Peyer's patch (tissue), 4 donors: Measurements from ENCODE around the gene MORC4. TPM values are rescaled to one million over a fixed set of nuclear protein-coding genes. Genes with fewer than 3 reads are reported as not detected.

Source experiments
- DNase-seq, 3 donors: peaks; one replicate each; pipeline ENCODE4 v3.0.0-alpha.2; 2017 to 2019
- H3K27ac ChIP-seq, 4 donors: fragments of 200-600 bp; sonication (generic); one replicate each; pipeline ENCODE4 v1.5.1; 2016 to 2019
- H3K27me3 ChIP-seq, 2 donors: fragments of 200-600 bp; sonication (generic); one replicate each; pipeline ENCODE4 v1.5.1; 2019
- H3K36me3 ChIP-seq, 3 donors: fragments of 200-600 bp; sonication (generic); one replicate each; pipeline ENCODE4 v1.5.1; 2016 to 2019
- H3K4me1 ChIP-seq, 4 donors: fragments of 200-600 bp; sonication (generic); one replicate each; pipeline ENCODE4 v1.5.1; 2016 to 2019
- H3K4me3 ChIP-seq, 4 donors: fragments of 200-600 bp; sonication (generic); 1 replicate in 3 of 4; 2 replicates in 1 of 4; pipeline ENCODE4 v1.5.1; 2016 to 2019; ENCODE audit warnings: mild to moderate bottlenecking in 1 of 4
- H3K9me3 ChIP-seq, 4 donors: fragments of 200-600 bp; sonication (generic); one replicate each; pipeline ENCODE4 v1.5.1; 2016 to 2019; ENCODE audit warnings: mild to moderate bottlenecking in 1 of 4
- CTCF ChIP-seq, 6 experiments: fragments of 450-650 bp in 4 of 6; fragments of 200-600 bp in 2 of 6; sonication (generic) in 1 of 6; IDR thresholded peaks; one replicate each; pipeline ENCODE4 v1.5.1; 2017 to 2019; ENCODE audit warnings: antibody characterized with exemption in 6 of 6, mild to moderate bottlenecking in 3 of 6, moderate library complexity in 1 of 6
- POLR2A ChIP-seq, 2 donors: fragments of 450-650 bp; IDR thresholded peaks; one replicate each; pipeline ENCODE4 v1.5.1; 2017; ENCODE audit warnings: antibody characterized with exemption in 2 of 2, mild to moderate bottlenecking in 2 of 2, moderate library complexity in 2 of 2
- total RNA-seq, 4 donors: library from RNA; depleted of rRNA; stranded (reverse); fragments of >200 nt; gene quantifications; one replicate each; pipeline ENCODE4 v1.1.0, GENCODE V29; 2016

The MORC4 gene
- total RNA-seq, 4 donors from 2014 or later = 5.9 to 47.9 (median 10.4) TPM

- no peak for DNase-seq
- no peaks in the 10 kb centered on the region for H3K9me3 ChIP-seq
- no peaks in the 10 kb centered on the region for H3K27me3 ChIP-seq
- no peak overlapping the region for H3K4me3 ChIP-seq
- no peak overlapping the region for H3K27ac ChIP-seq
- TF ChIP-seq CTCF (IDR thresholded peaks at IDR 0.05) (no peak), POLR2A (IDR thresholded peaks at IDR 0.05) (no peak)
- no peaks in the 10 kb centered on the region for H3K36me3 ChIP-seq
- H3K4me1 ChIP-seq = no peaks in the 10 kb centered on the region
Measured at GRCh38 chrX:106939566-106939965, 60.4 kb downstream of the MORC4 start.

- Histone ChIP-seq H3K36me3 (no peaks in the 10 kb centered on the region), H3K27ac (no peak overlapping the region), H3K4me3 (no peak overlapping the region), H3K4me1 (peaks cover 0 to 7% (median 0%) of the 10 kb centered on the region in 4 donors), H3K9me3 (no peaks in the 10 kb centered on the region), H3K27me3 (no peaks in the 10 kb centered on the region)
- TF ChIP-seq CTCF (IDR thresholded peaks at IDR 0.05) (no peak), POLR2A (IDR thresholded peaks at IDR 0.05) (no peak)
- DNase-seq = no peak
Measured at GRCh38 chrX:106936246-106936645, 63.8 kb downstream of the MORC4 start.

DNA sequence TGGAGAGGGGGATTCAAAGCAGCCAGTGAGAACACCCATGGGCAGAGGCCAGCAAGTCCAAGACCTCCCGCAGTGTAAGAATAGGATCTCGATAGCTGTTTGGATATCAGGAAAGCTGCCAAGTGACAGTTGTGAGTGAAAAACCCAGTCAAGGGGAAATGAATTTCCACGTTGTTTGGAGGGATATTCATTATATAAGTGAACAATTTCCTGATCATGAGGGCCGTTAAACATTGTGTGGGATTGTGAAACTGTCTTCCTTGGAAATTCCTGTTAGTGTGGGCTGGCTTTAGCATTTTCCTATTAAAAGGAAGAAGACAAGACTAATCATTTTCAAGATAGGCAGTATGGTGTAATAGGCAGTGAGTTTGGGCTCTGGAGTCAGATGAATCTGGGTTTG lies 64.8 kb downstream of the MORC4 start:
- Histone ChIP-seq H3K4me3 (no peak overlapping the region), H3K9me3 (no peaks in the 10 kb centered on the region), H3K27ac (no peak overlapping the region), H3K36me3 (no peaks in the 10 kb centered on the region), H3K4me1 (peaks cover 0 to 7% (median 0%) of the 10 kb centered on the region in 4 donors), H3K27me3 (no peaks in the 10 kb centered on the region)
- no peak for DNase-seq
- TF ChIP-seq POLR2A (IDR thresholded peaks at IDR 0.05) = no peak
- no peak for TF ChIP-seq CTCF (IDR thresholded peaks at IDR 0.05)

DNA sequence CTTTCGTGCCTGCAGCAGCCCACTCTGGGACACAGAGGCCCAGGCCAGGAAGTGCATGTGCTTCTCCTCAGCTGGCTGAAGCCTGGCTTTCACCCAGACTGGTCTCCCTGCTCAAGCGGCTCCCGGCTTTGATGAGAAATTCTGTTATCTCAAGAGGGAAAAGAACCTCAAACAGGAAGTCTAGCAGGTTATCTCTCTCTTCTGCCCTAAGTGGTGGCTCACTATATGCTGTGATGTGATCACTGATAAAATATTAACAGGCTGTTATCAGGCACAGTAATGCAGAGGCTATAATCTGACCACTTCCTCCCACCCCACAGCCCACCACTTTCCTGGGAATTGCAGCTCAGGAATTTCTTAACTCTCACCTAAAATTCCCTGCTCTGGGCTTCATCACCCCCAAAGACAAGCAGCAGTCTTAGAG lies 66.5 kb downstream of the MORC4 start:
- no peak for TF ChIP-seq POLR2A (IDR thresholded peaks at IDR 0.05)
- TF ChIP-seq CTCF (IDR thresholded peaks at IDR 0.05) = no peak
- no peaks in the 10 kb centered on the region for H3K36me3 ChIP-seq
- DNase-seq = peak in 1 of 3 donors; percentile 54
- no peak overlapping the region for H3K4me3 ChIP-seq
- H3K27me3 ChIP-seq = no peaks in the 10 kb centered on the region
- peak overlapping the region in 2 of 4 donors; percentile 65 to 76 for H3K27ac ChIP-seq
- no peaks in the 10 kb centered on the region for H3K9me3 ChIP-seq
- H3K4me1 ChIP-seq = peaks cover 0 to 7% (median 0%) of the 10 kb centered on the region in 4 donors

GRCh38 chrX:106932960-106933537 lies 67.0 kb downstream of the MORC4 start:
- DNase-seq = peak in 1 of 3 donors; percentile 50
- Histone ChIP-seq H3K4me3 (no peak overlapping the region), H3K4me1 (peaks cover 0 to 7% (median 0%) of the 10 kb centered on the region in 4 donors), H3K9me3 (no peaks in the 10 kb centered on the region), H3K27me3 (no peaks in the 10 kb centered on the region), H3K27ac (peak overlapping the region in 2 of 4 donors; percentile 65 to 76), H3K36me3 (no peaks in the 10 kb centered on the region)
- no peak for TF ChIP-seq POLR2A (IDR thresholded peaks at IDR 0.05)
- no peak for TF ChIP-seq CTCF (IDR thresholded peaks at IDR 0.05)
